Measurements from ENCODE around the gene PLEKHJ1.

GRCh38 chr19:2223391-2223790 is 12.7 kb downstream of the PLEKHJ1 start:
- TF ChIP-seq POLR2A (IDR thresholded peaks at IDR 0.05; ENCODE audit: control extremely low read depth in 1 of 2, low read depth in 2 of 2, low read length in 2 of 2), result no peak
- TF ChIP-seq EZH2 (IDR thresholded peaks at IDR 0.05; ENCODE audit: low read depth, low read length, severe bottlenecking), result no peak
